ENCODE data around the gene CLPTM1L.

DNA sequence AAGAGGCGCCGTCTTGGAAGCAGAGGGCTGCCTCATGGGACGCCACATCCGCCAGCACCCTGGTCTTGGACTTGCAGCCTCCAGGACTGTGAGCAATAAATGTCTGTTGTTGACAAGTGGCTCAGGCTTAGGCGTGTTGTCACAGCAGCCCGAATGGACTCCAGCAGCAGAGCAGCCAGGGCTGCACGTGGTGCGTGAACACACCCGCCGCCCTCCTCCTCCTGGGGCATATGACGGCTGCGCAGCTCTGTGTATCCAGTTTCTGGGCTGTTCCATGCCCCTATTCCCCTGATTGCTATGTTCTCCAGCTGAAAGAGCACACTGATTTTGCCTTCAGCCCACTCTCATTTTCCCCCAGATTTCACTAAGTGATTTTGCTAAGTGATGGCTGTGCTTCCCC, 36.0 kb upstream of the CLPTM1L start:
- TF ChIP-seq EZH2 (IDR thresholded peaks at IDR 0.05) (no peak), FOXP2 (optimal IDR thresholded peaks at IDR 0.05; ENCODE audit: control extremely low read depth, extremely low read length, insufficient read depth) (no peak), POLR2AphosphoS5 (IDR thresholded peaks at IDR 0.05; ENCODE audit: borderline replicate concordance, low read depth, low read length) (no peak)
